ENCODE data around the gene PRXL2B.
"Not testable (repeated sequence)": the region's sequence is repeated elsewhere in the genome, so short reads cannot be mapped to it uniquely, and the experiment has no call there.

Gene PRXL2B

GRCh38 chr1:2614145-2614544, 27.6 kb downstream of the PRXL2B start:
- H3K4me3 ChIP-seq (ENCODE audit: low read length), result no peak overlapping the region
- no peak overlapping the region for H3K27ac ChIP-seq (ENCODE audit: low read depth, low read length)
- 0 out of 2 replicates have a peak, but pooled peaks cover 3% of the 10 kb centered on the region for H3K27me3 ChIP-seq (ENCODE audit: insufficient read depth, low read length)
- no peaks in the 10 kb centered on the region for H3K4me1 ChIP-seq (ENCODE audit: insufficient read depth, low read length)
- 84% methylated on average over 2 of the region's 2 CpGs for WGBS
- H3K9ac ChIP-seq (ENCODE audit: low read depth, low read length), result no peak overlapping the region
- peaks cover 25% of the 10 kb centered on the region for H3K9me3 ChIP-seq (ENCODE audit: insufficient read depth, low read depth, low read length)
- H3K36me3 ChIP-seq (ENCODE audit: insufficient read depth, low read length), result no peaks in the 10 kb centered on the region

- 21% methylated on average over 1 of the region's 1 CpG for WGBS
- Histone ChIP-seq H3K4me3 (ENCODE audit: low read length) (no peak overlapping the region), H3K9ac (ENCODE audit: low read depth, low read length) (no peak overlapping the region), H3K4me1 (ENCODE audit: insufficient read depth, low read length) (no peaks in the 10 kb centered on the region), H3K36me3 (ENCODE audit: insufficient read depth, low read length) (no peaks in the 10 kb centered on the region), H3K27me3 (ENCODE audit: insufficient read depth, low read length) (no peaks in the 10 kb centered on the region), H3K27ac (ENCODE audit: low read depth, low read length) (no peak overlapping the region), H3K9me3 (ENCODE audit: insufficient read depth, low read depth, low read length) (peaks cover 44% of the 10 kb centered on the region)
These were observed 31.4 kb downstream of the PRXL2B start for GRCh38 chr1:2617971-2618470.

GRCh38 chr1:2623571-2624337, 37.2 kb downstream of the PRXL2B start:
- Histone ChIP-seq H3K4me1 (ENCODE audit: insufficient read depth, low read length) (no peaks in the 10 kb centered on the region), H3K4me3 (ENCODE audit: low read length) (no peak overlapping the region), H3K9me3 (ENCODE audit: insufficient read depth, low read depth, low read length) (peaks cover 22% of the 10 kb centered on the region; the same call in 1 of the 2 replicates), H3K27me3 (ENCODE audit: insufficient read depth, low read length) (peaks cover 31% of the 10 kb centered on the region), H3K9ac (ENCODE audit: low read depth, low read length) (no peak overlapping the region), H3K27ac (ENCODE audit: low read depth, low read length) (no peak overlapping the region), H3K36me3 (ENCODE audit: insufficient read depth, low read length) (no peaks in the 10 kb centered on the region)
- WGBS, result 84% methylated on average over 12 of the region's 12 CpGs

GRCh38 chr1:2624735-2625300, 38.2 kb downstream of the PRXL2B start:
- no peaks in the 10 kb centered on the region for H3K4me1 ChIP-seq (ENCODE audit: insufficient read depth, low read length)
- H3K27me3 ChIP-seq (ENCODE audit: insufficient read depth, low read length), result peaks cover 42% of the 10 kb centered on the region
- WGBS, result 78% methylated on average over 11 of the region's 13 CpGs
- no peak overlapping the region for H3K27ac ChIP-seq (ENCODE audit: low read depth, low read length)
- no peak overlapping the region for H3K9ac ChIP-seq (ENCODE audit: low read depth, low read length)
- H3K36me3 ChIP-seq (ENCODE audit: insufficient read depth, low read length), result no peaks in the 10 kb centered on the region
- no peak overlapping the region for H3K4me3 ChIP-seq (ENCODE audit: low read length)
- H3K9me3 ChIP-seq (ENCODE audit: insufficient read depth, low read depth, low read length), result peaks cover 22% of the 10 kb centered on the region; the same call in 1 of the 2 replicates

- Histone ChIP-seq H3K27me3 (ENCODE audit: insufficient read depth, low read length) (peaks cover 47% of the 10 kb centered on the region), H3K27ac (ENCODE audit: low read depth, low read length) (no peak overlapping the region), H3K4me1 (ENCODE audit: insufficient read depth, low read length) (no peaks in the 10 kb centered on the region), H3K36me3 (ENCODE audit: insufficient read depth, low read length) (no peaks in the 10 kb centered on the region), H3K9me3 (ENCODE audit: insufficient read depth, low read depth, low read length) (peaks cover 22% of the 10 kb centered on the region; the same call in 1 of the 2 replicates), H3K4me3 (ENCODE audit: low read length) (no peak overlapping the region), H3K9ac (ENCODE audit: low read depth, low read length) (no peak overlapping the region)
- 84% methylated on average over 10 of the region's 10 CpGs for WGBS
These were observed 38.7 kb downstream of the PRXL2B start for GRCh38 chr1:2625311-2625710.

GRCh38 chr1:2625748-2626147, 39.2 kb downstream of the PRXL2B start:
- H3K9ac ChIP-seq (ENCODE audit: low read depth, low read length); H3K4me3 ChIP-seq (ENCODE audit: low read length); H3K36me3 ChIP-seq (ENCODE audit: insufficient read depth, low read length); H3K27ac ChIP-seq (ENCODE audit: low read depth, low read length); H3K4me1 ChIP-seq (ENCODE audit: insufficient read depth, low read length): not testable (repeated sequence)
- 70% methylated on average over 7 of the region's 7 CpGs for WGBS
- Histone ChIP-seq H3K27me3 (ENCODE audit: insufficient read depth, low read length) (peaks cover 49% of the 10 kb centered on the region), H3K9me3 (ENCODE audit: insufficient read depth, low read depth, low read length) (peaks cover 22% of the 10 kb centered on the region; the same call in 1 of the 2 replicates)

- Histone ChIP-seq H3K27ac (ENCODE audit: low read depth, low read length) (no peak overlapping the region), H3K9ac (ENCODE audit: low read depth, low read length) (no peak overlapping the region), H3K36me3 (ENCODE audit: insufficient read depth, low read length) (no peaks in the 10 kb centered on the region), H3K4me1 (ENCODE audit: insufficient read depth, low read length) (no peaks in the 10 kb centered on the region), H3K4me3 (ENCODE audit: low read length) (no peak overlapping the region), H3K27me3 (ENCODE audit: insufficient read depth, low read length) (peaks cover 49% of the 10 kb centered on the region), H3K9me3 (ENCODE audit: insufficient read depth, low read depth, low read length) (peaks cover 11% of the 10 kb centered on the region; the same call in 1 of the 2 replicates)
- WGBS, result 66% methylated on average over 5 of the region's 6 CpGs
These were observed 41.2 kb downstream of the PRXL2B start for GRCh38 chr1:2627746-2628145.

GRCh38 chr1:2628191-2628932, 41.8 kb downstream of the PRXL2B start:
- peaks cover 49% of the 10 kb centered on the region for H3K27me3 ChIP-seq (ENCODE audit: insufficient read depth, low read length)
- H3K27ac ChIP-seq (ENCODE audit: low read depth, low read length), result no peak overlapping the region
- no peaks in the 10 kb centered on the region for H3K4me1 ChIP-seq (ENCODE audit: insufficient read depth, low read length)
- 52% methylated on average over 46 of the region's 46 CpGs for WGBS
- H3K9ac ChIP-seq (ENCODE audit: low read depth, low read length), result no peak overlapping the region
- H3K4me3 ChIP-seq (ENCODE audit: low read length), result peak overlapping the region; percentile 24
- H3K9me3 ChIP-seq (ENCODE audit: insufficient read depth, low read depth, low read length), result peaks cover 11% of the 10 kb centered on the region; the same call in 1 of the 2 replicates
- no peaks in the 10 kb centered on the region for H3K36me3 ChIP-seq (ENCODE audit: insufficient read depth, low read length)

GRCh38 chr1:2628933-2629626, 42.5 kb downstream of the PRXL2B start:
- Histone ChIP-seq H3K36me3 (ENCODE audit: insufficient read depth, low read length) (no peaks in the 10 kb centered on the region), H3K9me3 (ENCODE audit: insufficient read depth, low read depth, low read length) (peaks cover 11% of the 10 kb centered on the region; the same call in 1 of the 2 replicates), H3K27me3 (ENCODE audit: insufficient read depth, low read length) (peaks cover 49% of the 10 kb centered on the region), H3K4me3 (ENCODE audit: low read length) (peak overlapping the region; percentile 30), H3K27ac (ENCODE audit: low read depth, low read length) (no peak overlapping the region), H3K9ac (ENCODE audit: low read depth, low read length) (no peak overlapping the region), H3K4me1 (ENCODE audit: insufficient read depth, low read length) (no peaks in the 10 kb centered on the region)
- 62% methylated on average over 64 of the region's 64 CpGs for WGBS

GRCh38 chr1:2629627-2630497, 43.3 kb downstream of the PRXL2B start:
- H3K4me3 ChIP-seq (ENCODE audit: low read length), result peak overlapping the region; percentile 30; the same call in 1 of the 2 replicates
- 89% methylated on average over 23 of the region's 23 CpGs for WGBS
- H3K9me3 ChIP-seq (ENCODE audit: insufficient read depth, low read depth, low read length), result peaks cover 11% of the 10 kb centered on the region; the same call in 1 of the 2 replicates
- no peak overlapping the region for H3K27ac ChIP-seq (ENCODE audit: low read depth, low read length)
- H3K36me3 ChIP-seq (ENCODE audit: insufficient read depth, low read length), result no peaks in the 10 kb centered on the region
- peaks cover 49% of the 10 kb centered on the region for H3K27me3 ChIP-seq (ENCODE audit: insufficient read depth, low read length)
- no peak overlapping the region for H3K9ac ChIP-seq (ENCODE audit: low read depth, low read length)
- no peaks in the 10 kb centered on the region for H3K4me1 ChIP-seq (ENCODE audit: insufficient read depth, low read length)
